ENCODE data around the gene GLMN. TPM values are rescaled to one million over a fixed set of nuclear protein-coding genes. Genes with fewer than 3 reads are reported as not detected.

The GLMN gene
- total and polyA plus RNA-seq, 7 donors, result 2.8 to 17.6 (median 7.8) TPM

- no peak for TF ChIP-seq POLR2A (IDR thresholded peaks at IDR 0.05)
- TF ChIP-seq, protein P1, sequence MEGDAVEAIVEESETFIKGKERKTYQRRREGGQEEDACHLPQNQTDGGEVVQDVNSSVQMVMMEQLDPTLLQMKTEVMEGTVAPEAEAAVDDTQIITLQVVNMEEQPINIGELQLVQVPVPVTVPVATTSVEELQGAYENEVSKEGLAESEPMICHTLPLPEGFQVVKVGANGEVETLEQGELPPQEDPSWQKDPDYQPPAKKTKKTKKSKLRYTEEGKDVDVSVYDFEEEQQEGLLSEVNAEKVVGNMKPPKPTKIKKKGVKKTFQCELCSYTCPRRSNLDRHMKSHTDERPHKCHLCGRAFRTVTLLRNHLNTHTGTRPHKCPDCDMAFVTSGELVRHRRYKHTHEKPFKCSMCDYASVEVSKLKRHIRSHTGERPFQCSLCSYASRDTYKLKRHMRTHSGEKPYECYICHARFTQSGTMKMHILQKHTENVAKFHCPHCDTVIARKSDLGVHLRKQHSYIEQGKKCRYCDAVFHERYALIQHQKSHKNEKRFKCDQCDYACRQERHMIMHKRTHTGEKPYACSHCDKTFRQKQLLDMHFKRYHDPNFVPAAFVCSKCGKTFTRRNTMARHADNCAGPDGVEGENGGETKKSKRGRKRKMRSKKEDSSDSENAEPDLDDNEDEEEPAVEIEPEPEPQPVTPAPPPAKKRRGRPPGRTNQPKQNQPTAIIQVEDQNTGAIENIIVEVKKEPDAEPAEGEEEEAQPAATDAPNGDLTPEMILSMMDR (IDR thresholded peaks at IDR 0.05), result no peak
- no peak for TF ChIP-seq EP300 (IDR thresholded peaks at IDR 0.05)
- no peak for TF ChIP-seq POLR2AphosphoS5 (IDR thresholded peaks at IDR 0.05)
- H3K36me3 ChIP-seq, result no peaks in the 10 kb centered on the region
- no peaks in the 10 kb centered on the region for H3K27me3 ChIP-seq
- H3K9me3 ChIP-seq, result no peaks in the 10 kb centered on the region
- peaks cover 0 to 5% (median 0%) of the 10 kb centered on the region in 4 donors for H3K4me1 ChIP-seq
- WGBS, 2 donors, result 78 to 86% methylated on average over 3 of the region's 3 CpGs
- intact Hi-C loops (cut with DNase I), result no loop called here
- DNase-seq, result no peak
- no peak overlapping the region for H3K4me3 ChIP-seq
- no peak overlapping the region for H3K27ac ChIP-seq
Observed at GRCh38 chr1:92228401-92228800, 70.4 kb downstream of the GLMN start.

GRCh38 chr1:92219028-92219427 is 79.8 kb downstream of the GLMN start:
- intact Hi-C loops (cut with DNase I), result no loop called here
- Histone ChIP-seq H3K4me1 (no peaks in the 10 kb centered on the region), H3K4me3 (no peak overlapping the region), H3K9me3 (no peaks in the 10 kb centered on the region), H3K36me3 (no peaks in the 10 kb centered on the region), H3K27ac (no peak overlapping the region), H3K27me3 (no peaks in the 10 kb centered on the region)
- TF ChIP-seq POLR2AphosphoS5 (IDR thresholded peaks at IDR 0.05) (no peak), EP300 (IDR thresholded peaks at IDR 0.05) (no peak), POLR2A (IDR thresholded peaks at IDR 0.05) (no peak)
- TF ChIP-seq, protein P1 (IDR thresholded peaks at IDR 0.05), result no peak
- no peak for DNase-seq

GRCh38 chr1:92218559-92218958 is 80.2 kb downstream of the GLMN start:
- intact Hi-C loops (cut with DNase I), result no loop called here
- TF ChIP-seq POLR2AphosphoS5 (IDR thresholded peaks at IDR 0.05), result no peak
- TF ChIP-seq, protein P1 (IDR thresholded peaks at IDR 0.05), result no peak
- TF ChIP-seq EP300 (IDR thresholded peaks at IDR 0.05), result no peak
- TF ChIP-seq POLR2A (IDR thresholded peaks at IDR 0.05), result no peak
- DNase-seq, result no peak
- no peaks in the 10 kb centered on the region for H3K36me3 ChIP-seq
- H3K27ac ChIP-seq, result no peak overlapping the region
- H3K27me3 ChIP-seq, result no peaks in the 10 kb centered on the region
- no peaks in the 10 kb centered on the region for H3K4me1 ChIP-seq
- H3K9me3 ChIP-seq, result no peaks in the 10 kb centered on the region
- H3K4me3 ChIP-seq, result no peak overlapping the region
- 83 to 84% methylated on average over 14 of the region's 14 CpGs for WGBS, 2 donors

- WGBS, 2 donors, result 96% methylated on average over 27 of the region's 27 CpGs
- H3K36me3 ChIP-seq, result no peaks in the 10 kb centered on the region
- no peaks in the 10 kb centered on the region for H3K9me3 ChIP-seq
- no peaks in the 10 kb centered on the region for H3K27me3 ChIP-seq
- intact Hi-C loops (cut with DNase I), result no loop called here
- no peak within 1 kb of the TSS for H3K4me3 ChIP-seq
- no peak within 1 kb of the TSS for H3K27ac ChIP-seq
- no peak for DNase-seq
- no peaks in the 10 kb centered on the region for H3K4me1 ChIP-seq
- TF ChIP-seq, protein P1 (IDR thresholded peaks at IDR 0.05), result no peak
Observed at GRCh38 chr1:92217721-92218120, 81.1 kb downstream of the GLMN start, which contains the start of gene C1orf146. Gene C1orf146 (plus strand): TSS chr1:92217915. CDS start chr1:92231421, 13,506 bp downstream.

GRCh38 chr1:92211166-92211565 is 87.6 kb downstream of the GLMN start:
- intact Hi-C loops (cut with DNase I), result no loop called here
- Histone ChIP-seq H3K36me3 (no peaks in the 10 kb centered on the region), H3K27me3 (no peaks in the 10 kb centered on the region), H3K9me3 (peaks cover 0 to 8% (median 0%) of the 10 kb centered on the region in 4 donors), H3K4me3 (no peak overlapping the region), H3K4me1 (no peaks in the 10 kb centered on the region), H3K27ac (no peak overlapping the region)
- no peak for TF ChIP-seq EP300 (IDR thresholded peaks at IDR 0.05)
- TF ChIP-seq, protein P1 (IDR thresholded peaks at IDR 0.05), result no peak
- TF ChIP-seq POLR2A (IDR thresholded peaks at IDR 0.05), result no peak
- TF ChIP-seq POLR2AphosphoS5 (IDR thresholded peaks at IDR 0.05), result no peak
- DNase-seq, result no peak
- 88 to 90% methylated on average over 2 of the region's 2 CpGs for WGBS, 2 donors

Data from sigmoid colon (tissue), 7 donors.